K562 (cell line): ENCODE data around the gene EVC. TPM values are rescaled to one million over a fixed set of nuclear protein-coding genes. Genes with fewer than 3 reads are reported as not detected.

Experiments
- ATAC-seq: fragments of 200-7000 bp; cut with Tn5 transposase; 3 replicates; pipeline ENCODE4 v1.9.1; 2020; ENCODE audit warnings: moderate library complexity
- BruUV-seq: library from RNA; stranded (reverse); fragments of 400-500 nt; replicated peaks from 2 replicates; lab custom pipeline; 2021; lab: Mats Ljungman, UMichigan
- CTCF ChIA-PET: fragments of 300-600 bp; formaldehyde crosslinking; extraction: SDS; loops from one replicate; lab custom pipeline; 2021; ENCODE audit warnings: low intra/inter-chr PET ratio; lab: Yijun Ruan, JAX
- POLR2A ChIA-PET: fragments of 300-600, 350-650 bp; sonication (Branson Sonifier 250); formaldehyde crosslinking; extraction: SDS; loops from one replicate; lab custom pipeline; 2021; ENCODE audit warnings: antibody characterized with exemption, inconsistent platforms; lab: Yijun Ruan, JAX
- DNase-seq, 4 experiments: peaks; one replicate each; pipeline versions ENCODE4 v3.0.0 to v3.0.0-alpha.2; 2011 to 2018; ENCODE audit warnings: low spot score in 3 of 4, mixed read lengths in 3 of 4; ENCODE audit errors: extremely low read depth in 1 of 4
- FAIRE-seq: peaks from 2 replicates; lab custom pipeline; 2011; peaks lifted over from hg19 to GRCh38; lab: Jason Lieb, UNC
- H2AFZ ChIP-seq: 2 replicates; pipeline ENCODE4 v1.6.0; 2011; ENCODE audit warnings: low read depth, low read length, control low read depth, inconsistent platforms
- H3K27ac ChIP-seq: fragments of 200-600 bp; 3 replicates; pipeline ENCODE4 v1.8.0; 2011; ENCODE audit warnings: low read depth, mild to moderate bottlenecking, control low read depth, inconsistent platforms, low read length, moderate library complexity, mixed read lengths; ENCODE audit errors: extremely low read depth
- H3K27me3 ChIP-seq, 2 experiments: fragments of 300-600 bp in 1 of 2; 2 replicates in 1 of 2; 3 replicates in 1 of 2; pipeline versions ENCODE4 v1.6.0 to v1.8.0; 2011; ENCODE audit warnings: inconsistent platforms in 2 of 2, low read length in 2 of 2, mild to moderate bottlenecking in 1 of 2, mixed read lengths in 1 of 2, moderate library complexity in 1 of 2; ENCODE audit not compliant: control insufficient read depth in 2 of 2, insufficient read depth in 2 of 2
- H3K36me3 ChIP-seq: fragments of 300-600 bp; 3 replicates; pipeline ENCODE4 v1.8.0; 2011; ENCODE audit warnings: mild to moderate bottlenecking, low read length, inconsistent platforms; ENCODE audit not compliant: control insufficient read depth, insufficient read depth
- H3K4me1 ChIP-seq, 2 experiments: fragments of 200-600 bp in 1 of 2; replicated peaks in 1 of 2; 2 replicates in 1 of 2; 3 replicates in 1 of 2; pipeline versions ENCODE4 v1.5.1 to v1.8.0; 2011; ENCODE audit warnings: inconsistent platforms in 2 of 2, low read length in 2 of 2, mild to moderate bottlenecking in 1 of 2, mixed read lengths in 1 of 2, moderate library complexity in 1 of 2; ENCODE audit not compliant: control insufficient read depth in 2 of 2, insufficient read depth in 2 of 2
- H3K4me2 ChIP-seq: 2 replicates; pipeline ENCODE4 v1.6.1; 2011; ENCODE audit warnings: low read length, control low read depth, inconsistent platforms, mixed read lengths; ENCODE audit not compliant: insufficient read depth
- H3K4me3 ChIP-seq: fragments of 200-600 bp; sonication (generic), shearing (Covaris generic); 2 replicates; pipeline ENCODE4 v1.5.1; 2016; ENCODE audit warnings: control low read depth, inconsistent platforms
- H3K79me2 ChIP-seq: fragments of 200-600 bp; 3 replicates; pipeline ENCODE4 v1.8.0; 2011; ENCODE audit warnings: low read length, inconsistent platforms; ENCODE audit not compliant: control insufficient read depth, insufficient read depth
- H3K9ac ChIP-seq, 2 experiments: 2 replicates each; pipeline versions ENCODE4 v1.6.0 to v1.6.1; 2011; ENCODE audit warnings: low read depth in 2 of 2, low read length in 2 of 2, control low read depth in 1 of 2, inconsistent platforms in 1 of 2, mild to moderate bottlenecking in 1 of 2, mixed read lengths in 1 of 2; ENCODE audit not compliant: insufficient read depth in 1 of 2
- H3K9me1 ChIP-seq: one replicate; pipeline ENCODE4 v1.6.0; 2011; ENCODE audit warnings: inconsistent platforms, mild to moderate bottlenecking, low read length, moderate library complexity; ENCODE audit not compliant: control insufficient read depth, insufficient read depth
- H3K9me3 ChIP-seq: replicated peaks from 2 replicates; pipeline ENCODE4 v1.5.1; 2011; ENCODE audit warnings: low read depth, low read length, inconsistent platforms; ENCODE audit not compliant: control insufficient read depth, insufficient read depth
- H4K20me1 ChIP-seq: replicated peaks from 2 replicates; pipeline ENCODE4 v1.6.1; 2011; ENCODE audit warnings: low read length, inconsistent platforms, mixed read lengths; ENCODE audit not compliant: control insufficient read depth, insufficient read depth
- KAT2B ChIP-seq: IDR thresholded peaks from one replicate; pipeline ENCODE4 v1.6.1; 2012; ENCODE audit warnings: low read depth, mild to moderate bottlenecking, control low read depth, inconsistent platforms, low read length, moderate library complexity
- KDM1A ChIP-seq, 2 experiments: fragments of 450-650 bp; IDR thresholded peaks; 2 replicates each; pipeline ENCODE4 v1.6.1; 2016; ENCODE audit warnings: mild to moderate bottlenecking in 2 of 2
- MEF2D ChIP-seq: conservative IDR thresholded peaks from 2 replicates; pipeline ENCODE4 v1.6.1; 2016; ENCODE audit warnings: low read depth, missing genetic modification characterization, missing compliant biosample characterization
- POLR2B ChIP-seq: fragments of 450-650 bp; IDR thresholded peaks from 2 replicates; pipeline ENCODE4 v1.6.1; 2018; ENCODE audit warnings: low read depth; ENCODE audit not compliant: partially characterized antibody
- SMARCB1 ChIP-seq: IDR thresholded peaks from 2 replicates; pipeline ENCODE4 v1.6.1; 2011; ENCODE audit warnings: improper control_type of control experiment, low read depth; ENCODE audit not compliant: insufficient read length
- SOX6 ChIP-seq: fragments of 450-650 bp; IDR thresholded peaks from 2 replicates; pipeline ENCODE4 v1.6.1; 2014; ENCODE audit warnings: mild to moderate bottlenecking
- SRSF3 ChIP-seq: fragments of 200-400 bp; formaldehyde crosslinking; IDR thresholded peaks from 2 replicates; pipeline ENCODE4 v1.6.1; 2016; ENCODE audit warnings: mild to moderate bottlenecking, low read length, moderate library complexity; ENCODE audit not compliant: insufficient read depth
- TEAD1 ChIP-seq, 2 experiments: fragments of 450-650 bp in 1 of 2; sonication (generic) in 1 of 2; formaldehyde crosslinking; IDR thresholded peaks; 2 replicates each; pipeline versions ENCODE4 v1.4.0 to v1.8.0; 2020 to 2022; ENCODE audit warnings: mild to moderate bottlenecking in 2 of 2, missing genetic modification reagents in 1 of 2
- ZBTB17 ChIP-seq: fragments of 450-650 bp; formaldehyde crosslinking; IDR thresholded peaks from 2 replicates; pipeline ENCODE4 v1.4.0; 2020; ENCODE audit warnings: mild to moderate bottlenecking
- ZNF280B ChIP-seq: fragments of 250-450 bp; sonication (Bioruptor Pico); IDR thresholded peaks from 2 replicates; pipeline ENCODE4 v1.5.1; 2021; ENCODE audit warnings: mild to moderate bottlenecking
- ZNF778 ChIP-seq: fragments of 450-650 bp; formaldehyde crosslinking; IDR thresholded peaks from 2 replicates; pipeline ENCODE4 v1.4.0; 2020; ENCODE audit warnings: mild to moderate bottlenecking, moderate library complexity
- WGBS: fragments of 100-300 bp; shearing (Covaris generic); methylation state at CpG from one replicate; pipeline ENCODE4 v1.1.6; 2016; ENCODE audit warnings: low coverage, mixed read lengths; ENCODE audit not compliant: insufficient coverage; ENCODE audit errors: missing lambda C conversion rate; 5-methylcytosine and 5-hydroxymethylcytosine counted together
- in situ Hi-C: fragments of 300-500 bp; cut with MboI; formaldehyde crosslinking; loops from 4 replicates; pipeline ENCODE4 v1.15.0; 2018; ENCODE audit warnings: inconsistent platforms, mixed read lengths
- intact Hi-C: fragments of 100-400 bp; cut with micrococcal nuclease; formaldehyde crosslinking; loops from 2 replicates; pipeline ENCODE4 v1.14.2; 2022
- polyA plus RNA-seq, 8 experiments: library from polyadenylated mRNA; depleted of rRNA in 4 of 8; stranded (reverse) in 5 of 8; unstranded in 3 of 8; fragments of >200 nt; fragmentation: Nextera tagmentation in 2 of 8; fragmentation: Illumina TruSeq in 1 of 8; extraction: Ambion mirVana in 2 of 8; extraction: Trizol in 1 of 8; gene quantifications; 2 replicates each; pipeline versions ENCODE4 v1.2.1 to v1.2.3, GENCODE V29; 2011 to 2014; ENCODE audit warnings: inconsistent platforms in 1 of 8, missing spikeins in 1 of 8
- total RNA-seq, 7 experiments: library from RNA; depleted of rRNA in 6 of 7; stranded (reverse); fragments of >200 nt in 6 of 7; fragmentation: Illumina TruSeq in 2 of 7; extraction: Trizol in 2 of 7; gene quantifications; 2 replicates each; pipeline versions ENCODE4 v1.2.1 to v1.2.3, GENCODE V29; 2011 to 2021; ENCODE audit warnings: low replicate concordance in 1 of 7

EVC gene
- total and polyA plus RNA-seq, 9 of the 15 experiments (the other 6 are each of a cell fraction or from before 2014, with no cell fraction given) = 0.03 to 3.2 (median 1.1) TPM

- ATAC-seq = no peak
- no peaks in the 10 kb centered on the region for H3K79me2 ChIP-seq
- H3K27me3 ChIP-seq = peaks cover 0 to 7% of the 10 kb centered on the region in 2 experiments; a peak in 1 of 5 replicates
- in situ Hi-C loops (no loop called here), intact Hi-C loops (no loop called here)
- no peak for FAIRE-seq
- no peaks in the 10 kb centered on the region for H3K9me3 ChIP-seq
- H3K9ac ChIP-seq = no peak overlapping the region
- POLR2A ChIA-PET = interaction anchor here (0.8 to 1.2 kb wide), 2 partner anchors 13 to 25 kb away, joined by 3 to 4 read pairs; no protein-coding TSS in a partner anchor
- no TSS peak for BruUV-seq
- CTCF ChIA-PET = no interaction called here
- H3K4me3 ChIP-seq = no peak overlapping the region
- no peak overlapping the region for H2AFZ ChIP-seq
- H4K20me1 ChIP-seq = no peaks in the 10 kb centered on the region
- no peak overlapping the region for H3K4me2 ChIP-seq
- H3K27ac ChIP-seq = no peak overlapping the region
- H3K4me1 ChIP-seq = no peaks in the 10 kb centered on the region
- H3K9me1 ChIP-seq = no peaks in the 10 kb centered on the region
- no peaks in the 10 kb centered on the region for H3K36me3 ChIP-seq
- 0 out of 4 replicates have a peak, but pooled peaks of 1 of the 2 experiments have one; percentile 20 for TF ChIP-seq KDM1A (IDR thresholded peaks at IDR 0.05)
- TF ChIP-seq TEAD1 (CRISPR knock-in tag; IDR thresholded peaks at IDR 0.05) = no peak
- no peak for TF ChIP-seq SRSF3
- TF ChIP-seq, all 486 proteins: peak for 1
- whole genome bisulfite sequencing = 15% methylated on average over 6 of the region's 6 CpGs
- DNase-seq = no peak
These were observed 72.0 kb downstream of the EVC start for GRCh38 chr4:5782829-5783476.

- BruUV-seq = no TSS peak
- no peak for TF ChIP-seq SMARCB1
- TF ChIP-seq KAT2B = no peak
- TF ChIP-seq ZBTB17 = no peak
- no peak for TF ChIP-seq MEF2D (tag)
- no peak for TF ChIP-seq ZNF280B (CRISPR knock-in tag)
- TF ChIP-seq POLR2B = no peak
- no peak for TF ChIP-seq SOX6
- no peak for TF ChIP-seq ZNF778 (CRISPR knock-in tag)
- in situ Hi-C loops = no loop called here
- CTCF ChIA-PET = no interaction called here
- Histone ChIP-seq H3K36me3 (no peaks in the 10 kb centered on the region), H3K9ac (no peak overlapping the region), H3K27ac (no peak overlapping the region), H3K4me3 (no peak overlapping the region), H3K9me1 (no peaks in the 10 kb centered on the region), H3K9me3 (no peaks in the 10 kb centered on the region), H4K20me1 (no peaks in the 10 kb centered on the region), H3K27me3 (peaks cover 0 to 7% of the 10 kb centered on the region in 2 experiments; a peak in 1 of 5 replicates), H3K79me2 (no peaks in the 10 kb centered on the region), H3K4me2 (no peak overlapping the region), H3K4me1 (no peaks in the 10 kb centered on the region), H2AFZ (no peak overlapping the region)
- FAIRE-seq (no peak), DNase-seq (no peak), ATAC-seq (no peak)
- POLR2A ChIA-PET = interaction anchor here (0.8 kb wide), 1 partner anchor 13 kb away, joined by 3 read pairs; no protein-coding TSS in a partner anchor
- 8% methylated on average over 14 of the region's 14 CpGs for WGBS
- intact Hi-C loops = no loop called here
These were observed 72.5 kb downstream of the EVC start for GRCh38 chr4:5783486-5783885.
